Kidney (tissue), 14 donors: ENCODE measurements around the gene ROR1. TPM values are rescaled to one million over a fixed set of nuclear protein-coding genes. Genes with fewer than 3 reads are reported as not detected.
A peak's percentile ranks its signal among the peaks of the same experiment; 100 is the strongest.

Experiments used
- DNase-seq, 5 donors: peaks; one replicate each; pipeline ENCODE4 v3.0.0-alpha.2; 2013 to 2020
- FAIRE-seq: peaks from 2 replicates; lab custom pipeline; 2012; peaks lifted over from hg19 to GRCh38; lab: Jason Lieb, UNC
- H3K27ac ChIP-seq, 2 donors: one replicate each; pipeline ENCODE4 v1.7.0; 2013; ENCODE audit warnings: low read depth in 2 of 2, low read length in 2 of 2, inconsistent platforms in 1 of 2
- H3K27me3 ChIP-seq: one replicate; pipeline ENCODE4 v1.7.1; 2013; ENCODE audit warnings: low read length, inconsistent platforms; ENCODE audit not compliant: control insufficient read depth, insufficient read depth
- H3K36me3 ChIP-seq, 3 donors: one replicate each; pipeline versions ENCODE4 v1.7.0 to v1.7.1; 2013; ENCODE audit warnings: low read length in 3 of 3, control low read depth in 1 of 3, inconsistent platforms in 1 of 3; ENCODE audit not compliant: insufficient read depth in 3 of 3, control insufficient read depth in 2 of 3
- H3K4me1 ChIP-seq, 3 donors: one replicate each; pipeline versions ENCODE4 v1.7.0 to v1.7.1; 2013; ENCODE audit warnings: low read length in 3 of 3, inconsistent platforms in 1 of 3, low read depth in 1 of 3; ENCODE audit not compliant: control insufficient read depth in 2 of 3, insufficient read depth in 2 of 3
- H3K4me3 ChIP-seq, 3 donors: one replicate each; pipeline versions ENCODE4 v1.7.0 to v1.8.1; 2013; ENCODE audit warnings: low read length in 3 of 3, control low read depth in 1 of 3, inconsistent platforms in 1 of 3
- H3K9ac ChIP-seq, 3 donors: one replicate each; pipeline versions ENCODE4 v1.7.0 to v1.7.1; 2013; ENCODE audit warnings: low read length in 3 of 3, control low read depth in 1 of 3, inconsistent platforms in 1 of 3
- H3K9me3 ChIP-seq, 3 donors: one replicate each; pipeline versions ENCODE4 v1.7.0 to v1.7.1; 2013; ENCODE audit warnings: low read length in 3 of 3, control low read depth in 1 of 3, inconsistent platforms in 1 of 3; ENCODE audit not compliant: control insufficient read depth in 2 of 3, insufficient read depth in 1 of 3
- CTCF ChIP-seq: IDR thresholded peaks from 3 replicates; pipeline ENCODE4 v1.5.1; 2012; ENCODE audit warnings: mild to moderate bottlenecking, moderate library complexity, borderline replicate concordance; ENCODE audit not compliant: insufficient read depth; ENCODE audit errors: extremely low read depth
- intact Hi-C: fragments of 100-400 bp; cut with DNase I; formaldehyde crosslinking; loops from one replicate; pipeline ENCODE4 v1.11.1; 2022
- polyA plus RNA-seq: library from polyadenylated mRNA; stranded (reverse); fragments of 350-450 nt; fragmentation: Illumina TruSeq; extraction: RNeasy Lipid Tissue Mini Kit (QIAGEN cat#74804); gene quantifications from one replicate; pipeline ENCODE4 v1.2.3, GENCODE V29; 2014; ENCODE audit warnings: low read depth, low replicate concordance; ENCODE audit not compliant: insufficient read depth
- total RNA-seq: library from RNA; stranded (reverse); fragmentation: NEBNext Ultra II Directional; extraction: Animal tissue kit (Norgen Biotek cat#: 25700); gene quantifications from one replicate; pipeline ENCODE4 v1.2.1, GENCODE V29; 2021
- donor health status: control.
- donor health status: control.
- donor health status: control.
- donor health status: control.
- donor health status: control.
- donor health status: DM: yes; HTN: yes; CAD: no.
- donor health status: Normal renal cell carcinoma (clear cell type).

Gene ROR1
- total and polyA plus RNA-seq, 2 donors from 2014 or later: 0.77 to 8.0 TPM

GRCh38 chr1:64047549-64047996 is 273.8 kb downstream of the ROR1 start:
- FAIRE-seq (no peak), DNase-seq (no peak)
- Histone ChIP-seq H3K4me1 (no peaks in the 10 kb centered on the region), H3K4me3 (no peak overlapping the region), H3K27ac (no peak overlapping the region), H3K9me3 (no peaks in the 10 kb centered on the region), H3K27me3 (no peaks in the 10 kb centered on the region), H3K36me3 (no peaks in the 10 kb centered on the region), H3K9ac (no peak overlapping the region)
- no peak for TF ChIP-seq CTCF
- intact Hi-C loops: no loop called here

GRCh38 chr1:64049900-64050540 is 276.2 kb downstream of the ROR1 start:
- DNase-seq (no peak), FAIRE-seq (no peak)
- Histone ChIP-seq H3K4me3 (no peak overlapping the region), H3K36me3 (no peaks in the 10 kb centered on the region), H3K9me3 (no peaks in the 10 kb centered on the region), H3K27ac (no peak overlapping the region), H3K4me1 (no peaks in the 10 kb centered on the region), H3K27me3 (no peaks in the 10 kb centered on the region), H3K9ac (no peak overlapping the region)
- TF ChIP-seq CTCF: no peak
- intact Hi-C loops: no loop called here

GRCh38 chr1:64050601-64051000 is 276.8 kb downstream of the ROR1 start:
- H3K27ac ChIP-seq: no peak overlapping the region
- H3K4me3 ChIP-seq: no peak overlapping the region
- no peak overlapping the region for H3K9ac ChIP-seq
- H3K4me1 ChIP-seq: no peaks in the 10 kb centered on the region
- DNase-seq (no peak), FAIRE-seq (no peak)
- no peaks in the 10 kb centered on the region for H3K27me3 ChIP-seq
- H3K36me3 ChIP-seq: no peaks in the 10 kb centered on the region
- no peak for TF ChIP-seq CTCF
- intact Hi-C loops: no loop called here
- H3K9me3 ChIP-seq: no peaks in the 10 kb centered on the region

GRCh38 chr1:64051796-64052195 is 278.0 kb downstream of the ROR1 start:
- Histone ChIP-seq H3K9me3 (no peaks in the 10 kb centered on the region), H3K9ac (no peak overlapping the region), H3K36me3 (no peaks in the 10 kb centered on the region), H3K4me3 (no peak overlapping the region), H3K4me1 (no peaks in the 10 kb centered on the region), H3K27me3 (no peaks in the 10 kb centered on the region), H3K27ac (no peak overlapping the region)
- intact Hi-C loops: no loop called here
- DNase-seq (peak in 2 of 5 donors; percentile 48 to 55), FAIRE-seq (no peak)
- TF ChIP-seq CTCF: no peak
